ENCODE data around the gene ARL6IP4.

- TF ChIP-seq CTCF (tag by site-specific recombination; IDR thresholded peaks at IDR 0.05), result no peak
- no peak for TF ChIP-seq REST (tag by site-specific recombination; IDR thresholded peaks at IDR 0.05)
- TF ChIP-seq ZNF558 (tag by site-specific recombination; IDR thresholded peaks at IDR 0.05), result no peak
- no peak for TF ChIP-seq ZNF596 (tag by site-specific recombination; IDR thresholded peaks at IDR 0.05)
- TF ChIP-seq HIC1 (tag by site-specific recombination; IDR thresholded peaks at IDR 0.05), result no peak
- TF ChIP-seq MEIS1 (CRISPR knock-in tag; IDR thresholded peaks at IDR 0.05; ENCODE audit: borderline replicate concordance), result no peak
- TF ChIP-seq ZNF654 (tag by site-specific recombination; IDR thresholded peaks at IDR 0.05; ENCODE audit: low read depth), result no peak
- TF ChIP-seq ZNF157 (tag by site-specific recombination; IDR thresholded peaks at IDR 0.05), result no peak
- TF ChIP-seq ZNF274 (IDR thresholded peaks at IDR 0.05; ENCODE audit: low read length), result no peak
- no peak for TF ChIP-seq ZNF274 (tag by site-specific recombination; IDR thresholded peaks at IDR 0.05; ENCODE audit: borderline replicate concordance)
- TF ChIP-seq ZNF837 (tag by site-specific recombination; IDR thresholded peaks at IDR 0.05), result no peak
- no peak for TF ChIP-seq ATF2 (tag by site-specific recombination; IDR thresholded peaks at IDR 0.05; ENCODE audit: low read depth)
These were observed 7.6 kb downstream of the ARL6IP4 start for GRCh38 chr12:122988036-122988435.
